GM23338 (cell line): ENCODE measurements around the gene NSG2. TPM values are rescaled to one million over a fixed set of nuclear protein-coding genes. Genes with fewer than 3 reads are reported as not detected.

ENCODE experiments used
- CREB1 ChIP-seq: fragments of 250-450 bp; sonication (Bioruptor Pico); IDR thresholded peaks from 2 replicates; pipeline ENCODE4 v1.5.0; 2020; ENCODE audit warnings: low read depth, mild to moderate bottlenecking, moderate library complexity
- CTCF ChIP-seq, 2 experiments: fragments of 200-600 bp in 1 of 2; sonication (generic) in 1 of 2; conservative IDR thresholded peaks; 2 replicates each; pipeline versions ENCODE4 v1.5.1 to v1.6.1; 2016 to 2017; ENCODE audit warnings: antibody characterized with exemption in 2 of 2, low read depth in 2 of 2, mild to moderate bottlenecking in 2 of 2, moderate library complexity in 1 of 2
- JUNB ChIP-seq: IDR thresholded peaks from one replicate; pipeline ENCODE4 v1.6.1; 2016; ENCODE audit warnings: antibody characterized with exemption; ENCODE audit not compliant: unreplicated experiment
- NANOG ChIP-seq: IDR thresholded peaks from 2 replicates; pipeline ENCODE4 v1.6.1; 2016; ENCODE audit warnings: antibody characterized with exemption, borderline replicate concordance
- REST ChIP-seq: IDR thresholded peaks from one replicate; pipeline ENCODE4 v1.6.1; 2018; ENCODE audit warnings: antibody characterized with exemption; ENCODE audit not compliant: unreplicated experiment
- STAT1 ChIP-seq: IDR thresholded peaks from one replicate; pipeline ENCODE4 v1.6.1; 2016; ENCODE audit warnings: antibody characterized with exemption; ENCODE audit not compliant: unreplicated experiment
- ZNF114 ChIP-seq: fragments of 250-450 bp; sonication (Bioruptor Pico); IDR thresholded peaks from 2 replicates; pipeline ENCODE4 v1.5.0; 2020; ENCODE audit warnings: mild to moderate bottlenecking, moderate library complexity
- ZNF462 ChIP-seq: fragments of 250-450 bp; sonication (Bioruptor Pico); IDR thresholded peaks from 2 replicates; pipeline ENCODE4 v1.5.0; 2020; ENCODE audit warnings: mild to moderate bottlenecking, moderate library complexity
- polyA plus RNA-seq: library from polyadenylated mRNA; unstranded; fragments of >200 nt; fragmentation: Nextera tagmentation; extraction: Ambion mirVana; gene quantifications from 2 replicates; pipeline ENCODE4 v1.2.1, GENCODE V29; 2016
- total RNA-seq: library from RNA; depleted of rRNA; stranded (reverse); fragments of >200 nt; shearing (Covaris generic); gene quantifications from 2 replicates; pipeline ENCODE4 v1.2.3, GENCODE V29; 2014

The NSG2 gene
- total and polyA plus RNA-seq, 2 experiments from 2014 or later, result 0.16 TPM; not detected in 1

- TF ChIP-seq ZNF462 (CRISPR knock-in tag) (no peak), ZNF114 (CRISPR knock-in tag) (no peak), CTCF (conservative IDR thresholded peaks at IDR 0.05; ENCODE audit: low read depth in 2 of 2) (no peak), JUNB (no peak), REST (no peak), NANOG (no peak), STAT1 (no peak), CREB1 (CRISPR knock-in tag) (no peak)
Measured at GRCh38 chr5:174078416-174078815, 32.9 kb downstream of the NSG2 start (continued).
